Activated CD8-positive, alpha-beta T cell treated with anti-CD3 and anti-CD28 coated beads for 36 hours (primary cell): Measurements from ENCODE around the gene SPATA6. TPM values are rescaled to one million over a fixed set of nuclear protein-coding genes. Genes with fewer than 3 reads are reported as not detected.

Experiments
- ATAC-seq: fragments of 200-7000 bp; cut with Tn5 transposase; one replicate; pipeline ENCODE4 v1.10.0; 2021; ENCODE audit warnings: mild to moderate bottlenecking, moderate library complexity
- CTCF ChIA-PET: fragments of 350-600 bp; sonication (Branson Sonifier 250); formaldehyde crosslinking; loops from one replicate; lab custom pipeline; 2021; ENCODE audit warnings: antibody characterized with exemption; lab: Charles Lee
- POLR2A ChIA-PET: fragments of 350-600 bp; sonication (Branson Sonifier 250); formaldehyde crosslinking; loops from one replicate; lab custom pipeline; 2021; ENCODE audit warnings: antibody characterized with exemption; lab: Charles Lee
- DNase-seq: peaks from one replicate; pipeline ENCODE4 v3.0.0-alpha.2; 2020
- H3K27ac Mint-ChIP-seq: one replicate; pipeline ENCODE4 v1.8.0; 2021; ENCODE audit warnings: mild to moderate bottlenecking, mixed read lengths
- H3K27me3 Mint-ChIP-seq: one replicate; pipeline ENCODE4 v1.8.0; 2021; ENCODE audit warnings: mixed read lengths
- H3K36me3 Mint-ChIP-seq: one replicate; pipeline ENCODE4 v1.8.0; 2021; ENCODE audit warnings: low read depth, mixed read lengths
- H3K4me1 Mint-ChIP-seq: one replicate; pipeline ENCODE4 v1.8.0; 2021; ENCODE audit warnings: low read depth, mixed read lengths
- H3K4me3 Mint-ChIP-seq: one replicate; pipeline ENCODE4 v1.8.0; 2021; ENCODE audit warnings: mild to moderate bottlenecking, moderate library complexity, mixed read lengths
- H3K9me3 Mint-ChIP-seq: one replicate; pipeline ENCODE4 v1.8.0; 2021; ENCODE audit warnings: mixed read lengths
- CTCF ChIP-seq: fragments of 200-600 bp; IDR thresholded peaks from one replicate; pipeline ENCODE4 v1.8.0; 2022; ENCODE audit warnings: antibody characterized with exemption, mild to moderate bottlenecking
- intact Hi-C: fragments of 100-400 bp; cut with micrococcal nuclease; formaldehyde crosslinking; loops from one replicate; pipeline ENCODE4 v1.10.0; 2022
- total RNA-seq, 2 experiments: library from RNA; stranded (reverse); gene quantifications; one replicate each; pipeline ENCODE4 v1.2.3, GENCODE V29; 2021

Gene SPATA6
- total RNA-seq, 2 experiments from 2014 or later: 1.4 to 1.7 TPM

- Mint-ChIP-seq H3K36me3 (no peaks in the 10 kb centered on the region), H3K27ac (no peak overlapping the region), H3K4me3 (no peak overlapping the region), H3K4me1 (peaks cover 4% of the 10 kb centered on the region), H3K9me3 (no peaks in the 10 kb centered on the region), H3K27me3 (no peaks in the 10 kb centered on the region)
- ChIA-PET POLR2A (interaction anchor here (0.8 kb wide), 1 partner anchor 199 kb away, joined by 3 read pairs; no protein-coding TSS in a partner anchor), CTCF (interaction anchor here (0.6 to 2.0 kb wide), 23 partner anchors 8 to 412 kb away, joined by 3 to 12 read pairs (median 4); no protein-coding TSS in a partner anchor)
- intact Hi-C loops: no loop called here
- ATAC-seq (peak; percentile 94), DNase-seq (peak; percentile 84)
- TF ChIP-seq CTCF: peak; percentile 82
Measured at GRCh38 chr1:48498096-48498791, 26.2 kb upstream of the SPATA6 start.

GRCh38 chr1:48495911-48496310, 23.9 kb upstream of the SPATA6 start:
- intact Hi-C loops: no loop called here
- TF ChIP-seq CTCF: no peak
- CTCF ChIA-PET: no interaction called here
- DNase-seq (no peak), ATAC-seq (no peak)
- no peak overlapping the region for H3K4me3 Mint-ChIP-seq
- no peak overlapping the region for H3K27ac Mint-ChIP-seq
- H3K27me3 Mint-ChIP-seq: no peaks in the 10 kb centered on the region
- POLR2A ChIA-PET: no interaction called here
- peaks cover 4% of the 10 kb centered on the region for H3K4me1 Mint-ChIP-seq
- no peaks in the 10 kb centered on the region for H3K36me3 Mint-ChIP-seq
- no peaks in the 10 kb centered on the region for H3K9me3 Mint-ChIP-seq

- CTCF ChIA-PET: no interaction called here
- Mint-ChIP-seq H3K4me3 (no peak overlapping the region), H3K27ac (no peak overlapping the region), H3K36me3 (no peaks in the 10 kb centered on the region), H3K4me1 (peaks cover 4% of the 10 kb centered on the region), H3K9me3 (no peaks in the 10 kb centered on the region), H3K27me3 (no peaks in the 10 kb centered on the region)
- ATAC-seq: no peak
- intact Hi-C loops: no loop called here
- no peak for TF ChIP-seq CTCF
- POLR2A ChIA-PET: no interaction called here
- DNase-seq: no peak
Measured at GRCh38 chr1:48495166-48495565, 23.2 kb upstream of the SPATA6 start.

GRCh38 chr1:48493970-48494769, 22.2 kb upstream of the SPATA6 start:
- Mint-ChIP-seq H3K4me1 (peaks cover 4% of the 10 kb centered on the region), H3K4me3 (no peak overlapping the region), H3K36me3 (no peaks in the 10 kb centered on the region), H3K27me3 (no peaks in the 10 kb centered on the region), H3K9me3 (no peaks in the 10 kb centered on the region), H3K27ac (no peak overlapping the region)
- intact Hi-C loops: no loop called here
- TF ChIP-seq CTCF: no peak
- POLR2A ChIA-PET: no interaction called here
- DNase-seq (no peak), ATAC-seq (no peak)
- CTCF ChIA-PET: interaction anchor here (1.1 kb wide), 1 partner anchor 61 kb away, joined by 3 read pairs; no protein-coding TSS in a partner anchor

GRCh38 chr1:48493041-48493440, 21.0 kb upstream of the SPATA6 start:
- POLR2A ChIA-PET: no interaction called here
- intact Hi-C loops: no loop called here
- H3K4me1 Mint-ChIP-seq: no peaks in the 10 kb centered on the region

More at GRCh38 chr1:48493041-48493440, 21.0 kb upstream of the SPATA6 start:
- no peaks in the 10 kb centered on the region for H3K36me3 Mint-ChIP-seq
- no peak for ATAC-seq
- CTCF ChIA-PET: no interaction called here
- H3K9me3 Mint-ChIP-seq: no peaks in the 10 kb centered on the region
- no peak overlapping the region for H3K4me3 Mint-ChIP-seq
- H3K27me3 Mint-ChIP-seq: no peaks in the 10 kb centered on the region
- DNase-seq: no peak
- H3K27ac Mint-ChIP-seq: no peak overlapping the region
- TF ChIP-seq CTCF: no peak
